Measurements from ENCODE around the gene PNCK.

GRCh38 chrX:153642655-153643430 is 30.8 kb downstream of the PNCK start:
- no peak for TF ChIP-seq POLR2A (IDR thresholded peaks at IDR 0.05; ENCODE audit: low read length)
- no peak for TF ChIP-seq GATA1 (IDR thresholded peaks at IDR 0.05; ENCODE audit: low read depth, low read length)

Measured in erythroblast (primary cell).